Activated CD8-positive, alpha-beta T cell treated with anti-CD3 and anti-CD28 coated beads for 36 hours (primary cell): ENCODE measurements around the gene C12orf60. TPM values are rescaled to one million over a fixed set of nuclear protein-coding genes. Genes with fewer than 3 reads are reported as not detected.
A peak's percentile ranks its signal among the peaks of the same experiment; 100 is the strongest.

ENCODE experiments used
- ATAC-seq: fragments of 200-7000 bp; cut with Tn5 transposase; one replicate; pipeline ENCODE4 v1.10.0; 2021; ENCODE audit warnings: mild to moderate bottlenecking, moderate library complexity
- CTCF ChIA-PET: fragments of 350-600 bp; sonication (Branson Sonifier 250); formaldehyde crosslinking; loops from one replicate; lab custom pipeline; 2021; ENCODE audit warnings: antibody characterized with exemption; lab: Charles Lee
- POLR2A ChIA-PET: fragments of 350-600 bp; sonication (Branson Sonifier 250); formaldehyde crosslinking; loops from one replicate; lab custom pipeline; 2021; ENCODE audit warnings: antibody characterized with exemption; lab: Charles Lee
- DNase-seq: peaks from one replicate; pipeline ENCODE4 v3.0.0-alpha.2; 2020
- H3K27ac Mint-ChIP-seq: one replicate; pipeline ENCODE4 v1.8.0; 2021; ENCODE audit warnings: mild to moderate bottlenecking, mixed read lengths
- H3K27me3 Mint-ChIP-seq: one replicate; pipeline ENCODE4 v1.8.0; 2021; ENCODE audit warnings: mixed read lengths
- H3K36me3 Mint-ChIP-seq: one replicate; pipeline ENCODE4 v1.8.0; 2021; ENCODE audit warnings: low read depth, mixed read lengths
- H3K4me1 Mint-ChIP-seq: one replicate; pipeline ENCODE4 v1.8.0; 2021; ENCODE audit warnings: low read depth, mixed read lengths
- H3K4me3 Mint-ChIP-seq: one replicate; pipeline ENCODE4 v1.8.0; 2021; ENCODE audit warnings: mild to moderate bottlenecking, moderate library complexity, mixed read lengths
- H3K9me3 Mint-ChIP-seq: one replicate; pipeline ENCODE4 v1.8.0; 2021; ENCODE audit warnings: mixed read lengths
- CTCF ChIP-seq: fragments of 200-600 bp; IDR thresholded peaks from one replicate; pipeline ENCODE4 v1.8.0; 2022; ENCODE audit warnings: antibody characterized with exemption, mild to moderate bottlenecking
- intact Hi-C: fragments of 100-400 bp; cut with micrococcal nuclease; formaldehyde crosslinking; loops from one replicate; pipeline ENCODE4 v1.10.0; 2022
- total RNA-seq, 2 experiments: library from RNA; stranded (reverse); gene quantifications; one replicate each; pipeline ENCODE4 v1.2.3, GENCODE V29; 2021

C12orf60 gene
- total RNA-seq, 2 experiments from 2014 or later = 3.3 to 4.2 TPM

DNA sequence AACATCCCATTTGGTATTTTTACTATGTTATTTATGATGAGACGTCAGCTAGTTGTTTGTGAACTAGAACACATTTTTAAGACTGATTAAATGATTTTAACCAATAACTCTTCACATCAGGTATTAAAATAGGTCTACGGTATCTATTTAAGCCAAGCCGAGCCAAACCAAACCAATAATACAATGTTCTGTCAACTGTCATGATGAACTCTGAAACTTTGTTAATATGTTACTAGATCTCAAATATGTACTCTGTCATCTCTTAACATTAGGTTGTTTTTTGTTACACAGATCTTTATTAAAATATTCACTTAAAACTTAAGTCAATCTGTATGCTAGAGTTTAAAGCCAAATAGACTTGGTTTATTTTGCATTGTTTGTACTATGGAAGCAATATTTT is 38.8 kb downstream of the C12orf60 start:
- H3K27ac Mint-ChIP-seq = no peak overlapping the region
- no peak for TF ChIP-seq CTCF
- H3K4me3 Mint-ChIP-seq = no peak overlapping the region
- DNase-seq (no peak), ATAC-seq (no peak)
- peaks cover 12% of the 10 kb centered on the region for H3K4me1 Mint-ChIP-seq
- H3K27me3 Mint-ChIP-seq = peaks cover 6% of the 10 kb centered on the region
- no peaks in the 10 kb centered on the region for H3K36me3 Mint-ChIP-seq
- intact Hi-C loops = no loop called here
- ChIA-PET CTCF (no interaction called here), POLR2A (no interaction called here)
- no peaks in the 10 kb centered on the region for H3K9me3 Mint-ChIP-seq

DNA sequence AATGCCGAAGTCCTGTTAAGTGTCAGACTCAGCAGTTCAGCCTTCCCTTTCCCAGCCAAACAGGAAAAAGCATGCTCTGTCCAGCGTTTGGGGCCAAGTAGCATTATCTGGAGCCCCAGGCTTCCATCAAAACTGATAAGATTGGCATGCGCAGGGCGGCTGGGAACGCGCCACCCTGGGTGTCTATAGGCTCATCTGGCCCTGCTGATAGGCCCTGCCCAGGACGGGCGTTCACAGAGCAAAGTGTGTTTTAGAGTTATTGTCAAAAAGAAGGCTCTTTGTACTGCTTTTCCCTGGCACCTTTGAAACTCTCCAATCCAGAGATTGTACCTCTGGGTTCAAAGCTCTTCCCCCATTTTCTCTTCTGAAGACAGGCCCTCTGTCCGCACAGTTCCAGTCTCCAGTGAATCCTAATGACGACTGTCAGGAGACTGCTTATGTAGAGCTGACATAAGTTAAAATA is 40.0 kb downstream of the C12orf60 start, which contains the start of gene ART4:
Gene ART4 (minus strand): TSS at position 102 of the 463 bp plus-strand sequence. CDS start 413 bp downstream, outside the sequence.
- POLR2A ChIA-PET = interaction anchor here (0.7 kb wide), 1 partner anchor 21 kb away, joined by 4 read pairs; no protein-coding TSS in a partner anchor
- Mint-ChIP-seq H3K4me3 (no peak within 1 kb of the TSS), H3K27ac (no peak within 1 kb of the TSS), H3K4me1 (peaks cover 12% of the 10 kb centered on the region), H3K27me3 (peaks cover 2% of the 10 kb centered on the region), H3K9me3 (no peaks in the 10 kb centered on the region), H3K36me3 (no peaks in the 10 kb centered on the region)
- CTCF ChIA-PET = interaction anchor here (1.0 kb wide), 1 partner anchor 152 kb away, joined by 6 read pairs; no protein-coding TSS in a partner anchor
- intact Hi-C loops = no loop called here
- no peak for TF ChIP-seq CTCF
- no peak for ATAC-seq
- no peak for DNase-seq

- Mint-ChIP-seq H3K9me3 (no peaks in the 10 kb centered on the region), H3K27me3 (no peaks in the 10 kb centered on the region), H3K36me3 (no peaks in the 10 kb centered on the region), H3K4me3 (no peak overlapping the region), H3K4me1 (peaks cover 12% of the 10 kb centered on the region), H3K27ac (no peak overlapping the region)
- DNase-seq (no peak), ATAC-seq (no peak)
- intact Hi-C loops = no loop called here
- no peak for TF ChIP-seq CTCF
- POLR2A ChIA-PET = no interaction called here
- CTCF ChIA-PET = interaction anchor here (0.6 to 5.5 kb wide), 10 partner anchors 9 to 377 kb away, joined by 3 to 95 read pairs (median 4); partner anchors contain the start of gene RERG
Measured at GRCh38 chr12:14844401-14844800, 40.9 kb downstream of the C12orf60 start.

DNA sequence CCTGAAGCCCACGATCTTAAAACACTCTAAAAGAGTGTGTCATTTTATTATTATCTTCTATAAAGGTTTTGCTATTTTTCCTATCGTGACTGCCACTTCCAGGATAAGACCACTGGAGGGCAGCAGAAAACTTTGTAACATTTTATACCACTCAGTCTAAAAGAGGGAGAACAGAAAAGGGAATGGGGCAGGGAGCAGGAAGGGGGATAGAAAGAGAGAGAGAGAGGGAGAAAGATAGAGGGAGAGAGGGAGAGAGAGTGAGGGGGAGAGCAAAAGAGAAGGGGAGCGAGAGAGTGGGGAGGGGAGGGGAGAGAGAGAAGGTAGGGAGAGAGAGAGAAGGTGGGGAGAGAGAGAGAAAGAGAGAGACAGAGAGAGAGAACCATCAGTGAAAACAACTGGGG is 41.9 kb downstream of the C12orf60 start:
- no peaks in the 10 kb centered on the region for H3K36me3 Mint-ChIP-seq
- peak overlapping the region; percentile 43 for H3K27ac Mint-ChIP-seq

More for the DNA sequence above, 41.9 kb downstream of the C12orf60 start:
- peak; percentile 68 for TF ChIP-seq CTCF
- Mint-ChIP-seq H3K4me3 (no peak overlapping the region), H3K4me1 (peaks cover 12% of the 10 kb centered on the region), H3K27me3 (no peaks in the 10 kb centered on the region), H3K9me3 (no peaks in the 10 kb centered on the region)
- CTCF ChIA-PET = interaction anchor here (0.6 to 5.5 kb wide), 27 partner anchors 8 to 569 kb away, joined by 3 to 95 read pairs (median 3); partner anchors contain the start of gene RERG
- DNase-seq (peak; percentile 65), ATAC-seq (peak; percentile 76)
- POLR2A ChIA-PET = interaction anchor here (0.9 kb wide), 1 partner anchor 150 kb away, joined by 3 read pairs; no protein-coding TSS in a partner anchor
- intact Hi-C loops = loop anchor here (1.0 to 5.0 kb wide), 2 partner anchors 150 to 377 kb away; partner anchors contain the start of gene RERG
